K562 (cell line): ENCODE measurements around the gene PRPF39. TPM values are rescaled to one million over a fixed set of nuclear protein-coding genes. Genes with fewer than 3 reads are reported as not detected.

Experiments used
- ARID3A ChIP-seq: IDR thresholded peaks from 2 replicates; pipeline ENCODE4 v1.6.1; 2012; ENCODE audit warnings: low read depth, low read length, improper control_type of control experiment, borderline replicate concordance
- DIDO1 ChIP-seq: fragments of 450-650 bp; IDR thresholded peaks from 2 replicates; pipeline ENCODE4 v1.6.1; 2016; ENCODE audit warnings: low read depth, missing biosample characterization, missing genetic modification characterization
- DMBX1 ChIP-seq: fragments of 250-450 bp; sonication (Bioruptor Pico); IDR thresholded peaks from 2 replicates; pipeline ENCODE4 v1.8.0; 2022; ENCODE audit warnings: inconsistent platforms, mild to moderate bottlenecking, moderate library complexity, borderline replicate concordance
- FOS ChIP-seq: IDR thresholded peaks from 3 replicates; pipeline ENCODE4 v1.6.1; 2011; ENCODE audit not compliant: insufficient read length; ENCODE audit errors: extremely low read depth
- GABPB1 ChIP-seq: sonication (generic); formaldehyde crosslinking; IDR thresholded peaks from 2 replicates; pipeline ENCODE4 v1.8.0; 2022; ENCODE audit warnings: mild to moderate bottlenecking, missing genetic modification reagents
- MITF ChIP-seq: IDR thresholded peaks from 2 replicates; pipeline ENCODE4 v1.6.1; 2014; ENCODE audit warnings: antibody characterized with exemption
- NFYB ChIP-seq: IDR thresholded peaks from 2 replicates; pipeline ENCODE4 v1.6.1; 2011; ENCODE audit warnings: mild to moderate bottlenecking, moderate library complexity; ENCODE audit not compliant: insufficient read length; ENCODE audit errors: extremely low read depth
- PHF20 ChIP-seq: fragments of 450-650 bp; IDR thresholded peaks from 2 replicates; pipeline ENCODE4 v1.6.1; 2018; ENCODE audit not compliant: partially characterized antibody
- PHF8 ChIP-seq: fragments of 200-600 bp; sonication (generic); IDR thresholded peaks from 2 replicates; pipeline ENCODE4 v1.6.1; 2012; ENCODE audit warnings: mixed run types, mild to moderate bottlenecking, inconsistent platforms, low read length, moderate library complexity, borderline replicate concordance
- PTTG1 ChIP-seq: fragments of 450-650 bp; IDR thresholded peaks from 2 replicates; pipeline ENCODE4 v1.6.1; 2016; ENCODE audit warnings: low read depth, mild to moderate bottlenecking, missing genetic modification characterization, missing compliant biosample characterization
- RBFOX2 ChIP-seq: fragments of 200-400 bp; formaldehyde crosslinking; IDR thresholded peaks from 2 replicates; pipeline ENCODE4 v1.6.1; 2017; ENCODE audit warnings: low read depth, mild to moderate bottlenecking, low read length, moderate library complexity
- RBM15 ChIP-seq: fragments of 200-400 bp; formaldehyde crosslinking; IDR thresholded peaks from 2 replicates; pipeline ENCODE4 v1.6.1; 2018; ENCODE audit warnings: mild to moderate bottlenecking, low read length, moderate library complexity; ENCODE audit not compliant: insufficient read depth
- RFX5 ChIP-seq: IDR thresholded peaks from 2 replicates; pipeline ENCODE4 v1.6.1; 2011; ENCODE audit warnings: low read depth, mild to moderate bottlenecking, improper control_type of control experiment, low read length
- SIRT6 ChIP-seq: IDR thresholded peaks from one replicate; pipeline ENCODE4 v1.6.1; 2012; ENCODE audit warnings: low read depth, mild to moderate bottlenecking, control low read depth, inconsistent platforms, low read length, moderate library complexity
- TFAM ChIP-seq: fragments of 250-450 bp; sonication (Bioruptor Pico); conservative IDR thresholded peaks from 2 replicates; pipeline ENCODE4 v1.5.0; 2021; ENCODE audit warnings: mild to moderate bottlenecking, moderate library complexity
- ZNF445 ChIP-seq: fragments of 250-450 bp; sonication (Bioruptor Pico); IDR thresholded peaks from 2 replicates; pipeline ENCODE4 v1.4.0; 2020; ENCODE audit warnings: low read depth, mild to moderate bottlenecking, moderate library complexity
- ZNF586 ChIP-seq: fragments of 450-650 bp; formaldehyde crosslinking; conservative IDR thresholded peaks from 2 replicates; pipeline ENCODE4 v1.4.0; 2020; ENCODE audit warnings: mild to moderate bottlenecking, moderate library complexity
- ZNF639 ChIP-seq, 2 experiments: fragments of 200-800 bp in 1 of 2; sonication (Bioruptor generic) in 1 of 2; sonication (generic) in 1 of 2; formaldehyde crosslinking in 1 of 2; IDR thresholded peaks in 1 of 2; conservative IDR thresholded peaks in 1 of 2; 2 replicates each; pipeline versions ENCODE4 v1.5.0 to v1.6.1; 2016 to 2020; ENCODE audit warnings: missing compliant biosample characterization in 1 of 2, missing genetic modification characterization in 1 of 2, missing genetic modification reagents in 1 of 2
- ZNF780A ChIP-seq: fragments of 250-450 bp; sonication (Bioruptor Pico); IDR thresholded peaks from 2 replicates; pipeline ENCODE4 v1.5.0; 2021; ENCODE audit warnings: mild to moderate bottlenecking
- polyA plus RNA-seq, 8 experiments: library from polyadenylated mRNA; depleted of rRNA in 4 of 8; stranded (reverse) in 5 of 8; unstranded in 3 of 8; fragments of >200 nt; fragmentation: Nextera tagmentation in 2 of 8; fragmentation: Illumina TruSeq in 1 of 8; extraction: Ambion mirVana in 2 of 8; extraction: Trizol in 1 of 8; gene quantifications; 2 replicates each; pipeline versions ENCODE4 v1.2.1 to v1.2.3, GENCODE V29; 2011 to 2014; ENCODE audit warnings: inconsistent platforms in 1 of 8, missing spikeins in 1 of 8
- total RNA-seq, 7 experiments: library from RNA; depleted of rRNA in 6 of 7; stranded (reverse); fragments of >200 nt in 6 of 7; fragmentation: Illumina TruSeq in 2 of 7; extraction: Trizol in 2 of 7; gene quantifications; 2 replicates each; pipeline versions ENCODE4 v1.2.1 to v1.2.3, GENCODE V29; 2011 to 2021; ENCODE audit warnings: low replicate concordance in 1 of 7

The PRPF39 gene
- total and polyA plus RNA-seq, 9 of the 15 experiments (the other 6 are each of a cell fraction or from before 2014, with no cell fraction given), result 13.3 to 50.4 (median 24.8) TPM

- TF ChIP-seq RBFOX2 (peak; percentile 66), MITF (no peak), PHF20 (peak; percentile 32), ZNF780A (no peak), ZNF639 (CRISPR knock-in tag; conservative IDR thresholded peaks at IDR 0.05 in 1 of 2, IDR thresholded peaks at IDR 0.05 in 1 of 2) (peak in 1 of 2 experiments; percentile 40; a peak in 1 of 4 replicates), DMBX1 (CRISPR knock-in tag) (no peak), DIDO1 (tag) (no peak; the same call in none of the 2 replicates), TFAM (no peak), PTTG1 (tag) (no peak), FOS (peak; percentile 79), RFX5 (no peak), NFYB (peak; percentile 90), ZNF445 (CRISPR knock-in tag) (no peak), ZNF586 (CRISPR knock-in tag) (no peak), RBM15 (no peak), ARID3A (peak; percentile 85; the same call in 1 of the 2 replicates), SIRT6 (no peak), PHF8 (peak; percentile 73; the same call in 1 of the 2 replicates), GABPB1 (CRISPR knock-in tag) (peak; percentile 95)
Measured at GRCh38 chr14:45135659-45136395, 51.9 kb downstream of the PRPF39 start, which contains the start of gene FANCM (continued).
